ENCODE results near the gene EVI5.

- TF ChIP-seq, protein P1, sequence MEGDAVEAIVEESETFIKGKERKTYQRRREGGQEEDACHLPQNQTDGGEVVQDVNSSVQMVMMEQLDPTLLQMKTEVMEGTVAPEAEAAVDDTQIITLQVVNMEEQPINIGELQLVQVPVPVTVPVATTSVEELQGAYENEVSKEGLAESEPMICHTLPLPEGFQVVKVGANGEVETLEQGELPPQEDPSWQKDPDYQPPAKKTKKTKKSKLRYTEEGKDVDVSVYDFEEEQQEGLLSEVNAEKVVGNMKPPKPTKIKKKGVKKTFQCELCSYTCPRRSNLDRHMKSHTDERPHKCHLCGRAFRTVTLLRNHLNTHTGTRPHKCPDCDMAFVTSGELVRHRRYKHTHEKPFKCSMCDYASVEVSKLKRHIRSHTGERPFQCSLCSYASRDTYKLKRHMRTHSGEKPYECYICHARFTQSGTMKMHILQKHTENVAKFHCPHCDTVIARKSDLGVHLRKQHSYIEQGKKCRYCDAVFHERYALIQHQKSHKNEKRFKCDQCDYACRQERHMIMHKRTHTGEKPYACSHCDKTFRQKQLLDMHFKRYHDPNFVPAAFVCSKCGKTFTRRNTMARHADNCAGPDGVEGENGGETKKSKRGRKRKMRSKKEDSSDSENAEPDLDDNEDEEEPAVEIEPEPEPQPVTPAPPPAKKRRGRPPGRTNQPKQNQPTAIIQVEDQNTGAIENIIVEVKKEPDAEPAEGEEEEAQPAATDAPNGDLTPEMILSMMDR (IDR thresholded peaks at IDR 0.05) = no peak
- no peak for TF ChIP-seq POLR2AphosphoS5 (IDR thresholded peaks at IDR 0.05; ENCODE audit: insufficient read depth in 1 of 2, low read depth in 1 of 2)
- no peak for TF ChIP-seq POLR2A (IDR thresholded peaks at IDR 0.05)
Measured at GRCh38 chr1:92679980-92680379, 104.9 kb downstream of the EVI5 start.
